ENCODE results near the gene CEP72.

DNA sequence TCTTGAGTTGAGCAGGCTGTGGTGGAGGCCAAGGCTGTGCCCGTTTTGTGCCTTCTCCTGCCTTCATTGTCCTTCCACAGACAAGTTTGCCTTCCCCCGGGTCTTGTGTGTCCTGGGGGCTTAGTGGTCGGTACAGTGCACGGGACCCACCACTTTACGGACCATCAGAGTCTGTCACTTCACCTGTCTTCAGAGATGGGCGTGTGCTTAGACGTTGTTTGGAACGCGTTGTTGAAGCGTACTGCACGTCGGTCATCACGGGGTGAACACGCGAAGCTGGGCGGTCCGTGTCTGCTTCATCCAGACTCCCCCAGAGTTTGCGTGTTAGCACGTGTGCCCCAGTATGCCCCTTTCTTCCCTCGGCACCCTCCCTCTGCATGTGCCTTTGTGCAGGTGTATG, 24.8 kb downstream of the CEP72 start:
- TF ChIP-seq CTCF (IDR thresholded peaks at IDR 0.05; ENCODE audit: insufficient read depth, low read depth, low read length) (no peak), EZH2 (IDR thresholded peaks at IDR 0.05; ENCODE audit: insufficient read depth, low read length) (no peak)

Data from astrocyte (in vitro differentiated cells and primary cell).